OCI-LY7 (cell line): ENCODE results near the gene MAP3K13. TPM values are rescaled to one million over a fixed set of nuclear protein-coding genes. Genes with fewer than 3 reads are reported as not detected.
A peak's percentile ranks its signal among the peaks of the same experiment; 100 is the strongest.

Experiments
- BruUV-seq: library from RNA; stranded (reverse); fragments of 400-500 nt; replicated peaks from 2 replicates; lab custom pipeline; 2021; lab: Mats Ljungman, UMichigan
- CTCF ChIA-PET: fragments of 300-600 bp; sonication (Branson Sonifier 250); formaldehyde crosslinking; loops from one replicate; lab custom pipeline; 2022; ENCODE audit warnings: antibody characterized with exemption; ENCODE audit not compliant: unreplicated experiment; lab: Charles Lee
- POLR2A ChIA-PET: fragments of 300-600 bp; sonication (Branson Sonifier 250); formaldehyde crosslinking; loops from one replicate; lab custom pipeline; 2022; ENCODE audit warnings: antibody characterized with exemption; lab: Charles Lee
- DNase-seq: peaks from one replicate; pipeline ENCODE4 v3.0.0-alpha.2; 2015; ENCODE audit warnings: low spot score
- H2AFZ ChIP-seq: fragments of 200-600 bp; sonication (generic), shearing (Covaris generic); 2 replicates; pipeline ENCODE4 v1.6.1; 2014; ENCODE audit warnings: mild to moderate bottlenecking, antibody characterized with exemption, low read length, moderate library complexity
- H3K27ac ChIP-seq: fragments of 200-600 bp; sonication (generic); 2 replicates; pipeline ENCODE4 v1.5.1; 2014; ENCODE audit warnings: mixed run types, low read depth, mild to moderate bottlenecking, moderate library complexity, low read length, inconsistent platforms; ENCODE audit not compliant: poor library complexity, severe bottlenecking
- H3K36me3 ChIP-seq: fragments of 200-600 bp; sonication (generic); 2 replicates; pipeline ENCODE4 v1.6.1; 2014; ENCODE audit warnings: mild to moderate bottlenecking, antibody characterized with exemption, low read length, moderate library complexity, mixed read lengths; ENCODE audit not compliant: insufficient read depth
- H3K4me1 ChIP-seq: fragments of 200-600 bp; sonication (generic); 2 replicates; pipeline ENCODE4 v1.5.1; 2014; ENCODE audit warnings: mild to moderate bottlenecking, low read length; ENCODE audit not compliant: insufficient read depth, poor library complexity, severe bottlenecking
- H3K4me2 ChIP-seq: fragments of 200-600 bp; sonication (generic); 2 replicates; pipeline ENCODE4 v1.6.1; 2014; ENCODE audit warnings: mild to moderate bottlenecking, low read length
- H3K4me3 ChIP-seq: fragments of 200-600 bp; sonication (generic); 2 replicates; pipeline ENCODE4 v1.5.1; 2014; ENCODE audit warnings: mild to moderate bottlenecking, low read depth, low read length; ENCODE audit not compliant: poor library complexity, severe bottlenecking
- H3K79me2 ChIP-seq: fragments of 200-600 bp; sonication (generic); 2 replicates; pipeline ENCODE4 v1.6.1; 2016; ENCODE audit warnings: low read depth, mild to moderate bottlenecking, low read length, moderate library complexity, mixed read lengths; ENCODE audit not compliant: insufficient read depth
- H3K9me2 ChIP-seq: fragments of 200-600 bp; sonication (generic); 2 replicates; pipeline ENCODE4 v1.6.1; 2016; ENCODE audit warnings: mild to moderate bottlenecking, low read length, mixed read lengths; ENCODE audit not compliant: insufficient read depth
- H3K9me3 ChIP-seq: fragments of 200-600 bp; sonication (generic); 2 replicates; pipeline ENCODE4 v1.6.1; 2014; ENCODE audit warnings: mild to moderate bottlenecking, mixed run types, low read length, mixed read lengths
- H4K20me1 ChIP-seq: fragments of 200-600 bp; sonication (generic); 2 replicates; pipeline ENCODE4 v1.6.1; 2014; ENCODE audit warnings: mild to moderate bottlenecking, antibody characterized with exemption, low read length, moderate library complexity, mixed read lengths; ENCODE audit not compliant: insufficient read depth
- CTCF ChIP-seq: fragments of 200-600 bp; sonication (generic); conservative IDR thresholded peaks from 2 replicates; pipeline ENCODE4 v1.5.1; 2014; ENCODE audit warnings: mild to moderate bottlenecking, antibody characterized with exemption, low read length, moderate library complexity, mixed read lengths
- EZH2phosphoT487 ChIP-seq: fragments of 200-600 bp; sonication (generic); IDR thresholded peaks from 2 replicates; pipeline ENCODE4 v1.6.1; 2018; ENCODE audit warnings: low read depth, borderline replicate concordance, mild to moderate bottlenecking, mixed run types, antibody characterized with exemption, low read length, moderate library complexity, mixed read lengths
- intact Hi-C: fragments of 100-400 bp; cut with micrococcal nuclease; formaldehyde crosslinking; loops from one replicate; pipeline ENCODE4 v1.10.0; 2022; ENCODE audit not compliant: unreplicated experiment
- total RNA-seq, 2 experiments: library from RNA; depleted of rRNA in 1 of 2; stranded (reverse); fragments of >200 nt in 1 of 2; shearing (Covaris generic) in 1 of 2; gene quantifications; 2 replicates each; pipeline ENCODE4 v1.2.3, GENCODE V29; 2014 to 2022

MAP3K13 gene
- total RNA-seq, 2 experiments from 2014 or later, result 7.6 to 15.0 TPM

GRCh38 chr3:185532901-185533300, 170.0 kb downstream of the MAP3K13 start:
- no TSS peak for BruUV-seq

GRCh38 chr3:185534511-185534910, 171.6 kb downstream of the MAP3K13 start:
- ChIA-PET POLR2A (no interaction called here), CTCF (no interaction called here)
- BruUV-seq, result no TSS peak
- no peaks in the 10 kb centered on the region for H3K36me3 ChIP-seq
- no peaks in the 10 kb centered on the region for H3K9me2 ChIP-seq
- no peaks in the 10 kb centered on the region for H3K79me2 ChIP-seq
- no peak overlapping the region for H3K27ac ChIP-seq
- intact Hi-C loops, result no loop called here
- H3K4me2 ChIP-seq, result no peak overlapping the region
- H2AFZ ChIP-seq, result no peak overlapping the region
- no peak overlapping the region for H3K4me3 ChIP-seq
- no peaks in the 10 kb centered on the region for H4K20me1 ChIP-seq
- DNase-seq, result no peak
- H3K9me3 ChIP-seq, result no peaks in the 10 kb centered on the region
- TF ChIP-seq EZH2phosphoT487 (no peak), CTCF (no peak)
- H3K4me1 ChIP-seq, result peaks cover 10% of the 10 kb centered on the region

More at GRCh38 chr3:185532901-185533300, 170.0 kb downstream of the MAP3K13 start:
- ChIA-PET CTCF (no interaction called here), POLR2A (interaction anchor here (0.6 kb wide), 1 partner anchor 1668 kb away, joined by 3 read pairs; no protein-coding TSS in a partner anchor)
- Histone ChIP-seq H3K4me1 (peaks cover 10% of the 10 kb centered on the region), H3K79me2 (no peaks in the 10 kb centered on the region), H3K9me3 (no peaks in the 10 kb centered on the region), H3K9me2 (no peaks in the 10 kb centered on the region), H3K27ac (no peak overlapping the region), H3K4me3 (no peak overlapping the region), H4K20me1 (no peaks in the 10 kb centered on the region), H2AFZ (no peak overlapping the region), H3K4me2 (no peak overlapping the region), H3K36me3 (no peaks in the 10 kb centered on the region)
- no peak for DNase-seq
- TF ChIP-seq EZH2phosphoT487 (no peak), CTCF (no peak)
- intact Hi-C loops, result no loop called here

- POLR2A ChIA-PET, result interaction anchor here (0.7 kb wide), 1 partner anchor 828 kb away, joined by 3 read pairs; no protein-coding TSS in a partner anchor
- Histone ChIP-seq H3K79me2 (no peaks in the 10 kb centered on the region), H3K9me2 (no peaks in the 10 kb centered on the region), H3K9me3 (no peaks in the 10 kb centered on the region), H4K20me1 (no peaks in the 10 kb centered on the region), H3K4me1 (peaks cover 10% of the 10 kb centered on the region), H3K4me3 (peak overlapping the region; percentile 13), H2AFZ (peak overlapping the region; percentile 92), H3K36me3 (no peaks in the 10 kb centered on the region), H3K4me2 (peak overlapping the region; percentile 52), H3K27ac (peak overlapping the region; percentile 31)
- DNase-seq, result peak; percentile 48
- CTCF ChIA-PET, result no interaction called here
- no TSS peak for BruUV-seq
- TF ChIP-seq EZH2phosphoT487 (no peak), CTCF (no peak)
- intact Hi-C loops, result no loop called here
These were observed 174.5 kb downstream of the MAP3K13 start for GRCh38 chr3:185537369-185537970.
